Neural progenitor cell (in vitro differentiated cells): Measurements from ENCODE around the gene ZNF26.

Experiments used
- EZH2phosphoT487 ChIP-seq: fragments of 200-600 bp; sonication (generic); IDR thresholded peaks from 2 replicates; pipeline ENCODE4 v1.6.1; 2017; ENCODE audit warnings: antibody characterized with exemption
- TF ChIP-seq, protein P1 (sequence below): fragments of 200-600 bp; sonication (generic); IDR thresholded peaks from 2 replicates; pipeline ENCODE4 v1.5.1; 2017; ENCODE audit warnings: antibody characterized with exemption, mild to moderate bottlenecking

- TF ChIP-seq, protein P1, sequence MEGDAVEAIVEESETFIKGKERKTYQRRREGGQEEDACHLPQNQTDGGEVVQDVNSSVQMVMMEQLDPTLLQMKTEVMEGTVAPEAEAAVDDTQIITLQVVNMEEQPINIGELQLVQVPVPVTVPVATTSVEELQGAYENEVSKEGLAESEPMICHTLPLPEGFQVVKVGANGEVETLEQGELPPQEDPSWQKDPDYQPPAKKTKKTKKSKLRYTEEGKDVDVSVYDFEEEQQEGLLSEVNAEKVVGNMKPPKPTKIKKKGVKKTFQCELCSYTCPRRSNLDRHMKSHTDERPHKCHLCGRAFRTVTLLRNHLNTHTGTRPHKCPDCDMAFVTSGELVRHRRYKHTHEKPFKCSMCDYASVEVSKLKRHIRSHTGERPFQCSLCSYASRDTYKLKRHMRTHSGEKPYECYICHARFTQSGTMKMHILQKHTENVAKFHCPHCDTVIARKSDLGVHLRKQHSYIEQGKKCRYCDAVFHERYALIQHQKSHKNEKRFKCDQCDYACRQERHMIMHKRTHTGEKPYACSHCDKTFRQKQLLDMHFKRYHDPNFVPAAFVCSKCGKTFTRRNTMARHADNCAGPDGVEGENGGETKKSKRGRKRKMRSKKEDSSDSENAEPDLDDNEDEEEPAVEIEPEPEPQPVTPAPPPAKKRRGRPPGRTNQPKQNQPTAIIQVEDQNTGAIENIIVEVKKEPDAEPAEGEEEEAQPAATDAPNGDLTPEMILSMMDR, result no peak
- TF ChIP-seq EZH2phosphoT487, result no peak
These were observed 44.7 kb upstream of the ZNF26 start for GRCh38 chr12:132941336-132941954.
